GM21737 (cell line): ENCODE results near the gene WDR45.
A peak's percentile ranks its signal among the peaks of the same experiment; 100 is the strongest.

Experiments used
- ATAC-seq: cut with Tn5 transposase; IDR thresholded peaks from one replicate; pipeline ENCODE4 v1.9.1; 2021; ENCODE audit warnings: mild to moderate bottlenecking, moderate library complexity; ENCODE audit not compliant: unreplicated experiment

WDR45 gene

DNA sequence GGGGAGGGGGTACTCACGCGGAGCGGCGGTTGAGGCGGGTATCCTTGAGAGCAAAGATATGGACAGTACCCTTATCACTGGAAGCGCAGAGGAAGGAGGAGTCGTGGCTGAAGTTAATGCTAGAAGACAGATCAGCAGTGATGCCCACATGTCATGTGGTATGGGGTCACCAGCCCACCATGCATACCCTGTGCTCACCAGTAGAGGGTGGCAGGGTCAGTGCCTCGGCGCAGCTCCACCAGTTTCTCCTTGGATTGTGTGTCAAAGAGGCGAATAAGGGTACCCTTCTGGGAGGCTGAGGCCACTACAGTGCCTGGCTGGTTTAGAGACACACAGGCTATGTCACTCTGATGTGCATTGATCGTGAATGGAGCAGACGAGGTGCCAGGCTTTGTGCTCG, 4.3 kb downstream of the WDR45 start:
- ATAC-seq, result no peak

DNA sequence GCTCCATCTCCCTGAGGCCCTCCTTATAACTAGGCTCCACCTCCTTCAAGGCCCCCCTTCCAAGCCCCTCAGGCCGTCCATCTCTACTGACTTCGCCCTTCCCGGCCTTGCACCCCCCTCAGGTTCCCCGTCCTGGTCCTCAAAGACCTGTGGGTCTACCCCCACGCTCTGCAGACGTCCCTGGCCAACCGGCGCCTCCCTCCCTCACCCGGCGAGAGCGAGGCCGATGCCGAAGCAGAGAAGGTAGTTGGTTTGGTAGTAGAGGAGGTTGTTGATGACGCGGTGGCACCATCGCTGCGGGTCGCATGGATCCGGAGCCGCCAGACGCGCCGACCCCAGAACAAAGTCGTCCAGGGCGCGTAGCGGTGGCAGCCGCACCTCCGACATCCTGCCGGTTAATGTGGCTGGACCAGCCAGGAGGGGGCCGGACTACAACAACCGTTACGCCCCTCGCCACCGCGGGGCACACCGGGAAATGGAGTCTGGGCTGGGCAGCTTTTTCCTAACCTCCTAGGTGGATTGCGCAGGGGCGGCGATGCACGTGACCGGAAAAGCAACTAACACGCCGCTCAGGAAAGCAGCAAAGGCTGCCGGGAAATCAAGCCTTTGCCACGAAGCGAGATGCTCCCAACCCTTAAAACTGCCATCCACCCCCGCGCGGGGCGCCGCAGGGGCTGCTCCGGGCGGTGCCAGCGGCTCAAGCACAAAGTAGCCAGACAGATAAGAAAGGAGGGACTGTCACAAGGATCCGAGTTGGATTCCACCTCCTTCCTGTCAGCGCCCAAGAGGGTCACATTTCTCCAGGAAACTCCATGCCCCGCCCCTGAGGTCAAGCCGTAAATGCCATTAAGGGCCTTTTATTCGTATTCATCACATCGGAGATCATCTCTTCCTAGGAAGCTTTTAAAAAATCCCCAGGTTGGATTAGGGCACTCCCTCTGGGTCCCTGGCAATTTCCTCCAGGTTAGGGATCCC, 5.8 kb downstream of the WDR45 start, which contains the start of gene PRAF2:
TSS of gene PRAF2 (minus strand) at position 402 of the 975 bp plus-strand sequence. CDS start at position 387, 15 bp downstream.
- ATAC-seq, result peak; percentile 91

DNA sequence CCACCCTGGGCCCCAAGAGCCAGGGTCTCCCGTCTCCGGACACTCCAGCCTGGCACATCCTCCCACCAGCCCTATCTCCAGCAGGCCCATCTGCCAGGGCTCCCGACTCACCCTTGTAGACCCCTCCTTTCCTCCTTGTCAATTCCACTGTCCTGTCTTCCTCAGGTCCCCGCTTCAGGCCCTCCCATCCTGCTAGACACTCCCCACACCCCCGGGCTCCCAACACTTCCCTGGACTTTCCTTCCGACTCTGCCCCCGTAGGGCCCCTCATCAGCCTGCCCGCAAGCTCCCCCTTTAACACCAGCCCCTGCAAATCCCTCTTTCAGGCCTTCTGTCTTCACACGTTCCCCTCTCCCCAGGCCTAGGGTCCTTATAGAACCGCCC, 7.0 kb downstream of the WDR45 start:
- no peak for ATAC-seq

DNA sequence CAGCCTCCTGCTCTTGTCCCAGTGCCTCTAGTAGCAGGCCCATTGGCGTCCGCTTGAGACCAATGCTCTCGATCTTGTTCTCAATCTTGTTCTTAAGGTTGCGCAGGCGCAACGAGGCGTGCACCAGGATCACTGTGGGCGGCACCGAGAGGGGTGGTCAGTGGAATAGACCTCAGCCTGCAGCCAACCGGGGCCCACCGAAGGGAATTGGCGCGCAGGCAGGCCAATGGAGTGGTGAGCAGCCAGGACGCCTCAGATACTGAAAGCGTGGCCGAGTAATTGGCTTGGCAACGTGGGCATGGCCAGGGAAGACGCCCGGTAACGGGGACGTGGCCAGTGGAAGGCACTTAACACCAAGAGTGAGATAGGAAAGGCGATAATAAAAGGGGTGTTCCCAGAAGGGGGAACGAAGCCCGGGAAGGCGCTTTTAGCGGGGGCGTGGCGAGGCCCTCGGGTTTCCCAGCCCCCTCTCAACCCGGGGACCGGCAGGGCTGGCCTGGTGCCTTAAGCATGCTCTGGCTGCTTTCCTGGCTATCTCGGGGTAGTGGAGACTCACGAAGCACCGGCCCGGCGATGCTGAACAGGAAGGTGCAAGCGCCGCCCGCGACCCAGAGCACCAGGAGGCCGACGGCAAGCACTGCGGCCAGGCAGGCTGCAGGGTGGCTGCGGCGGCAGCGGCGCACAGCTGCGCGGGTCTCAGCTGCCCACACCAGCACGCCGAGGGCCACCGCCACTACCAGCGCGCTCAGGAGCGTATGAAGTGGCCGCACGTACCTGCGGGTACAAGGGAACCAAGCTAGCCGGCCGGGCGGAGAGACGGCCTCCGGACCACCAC, 7.6 kb downstream of the WDR45 start:
- ATAC-seq, result no peak

DNA sequence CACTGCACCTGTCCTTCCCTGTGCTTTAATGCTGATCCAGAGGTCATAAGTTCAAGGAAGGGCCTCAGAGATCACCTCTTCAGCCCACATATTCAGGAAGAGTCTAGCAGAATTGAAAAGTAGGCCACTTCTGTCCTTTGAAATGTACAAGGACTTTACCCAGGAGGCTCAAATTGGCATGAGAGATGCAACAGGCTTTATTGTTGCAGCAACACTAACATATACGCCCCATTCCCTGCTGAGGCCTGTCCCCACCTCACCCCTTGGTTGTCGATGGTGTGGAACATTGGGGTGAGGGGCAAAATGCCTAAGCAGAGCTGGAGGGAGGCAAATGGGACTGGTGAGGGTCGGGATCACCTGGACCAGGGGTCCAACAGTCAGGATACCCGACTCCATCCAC, 8.7 kb downstream of the WDR45 start:
- no peak for ATAC-seq

DNA sequence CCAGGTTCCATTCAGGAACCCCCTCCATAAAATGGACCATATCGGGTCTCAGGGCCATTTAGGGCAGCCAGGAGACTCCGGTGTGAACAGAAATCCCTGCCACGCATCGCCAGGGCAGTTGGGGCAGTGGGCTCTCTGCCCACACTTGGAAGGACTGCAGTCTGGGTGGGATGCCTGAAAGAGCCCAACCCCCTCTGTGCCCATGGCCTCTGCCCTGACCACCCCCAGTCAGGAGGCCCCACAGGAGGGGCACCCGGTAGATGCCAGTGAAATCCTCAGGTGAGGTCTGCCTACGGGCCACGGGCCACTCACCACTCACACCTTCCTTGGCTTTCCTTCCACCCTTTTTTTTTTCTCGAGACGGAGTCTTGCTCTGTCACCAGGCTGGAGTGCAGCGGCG, 10.6 kb downstream of the WDR45 start:
- ATAC-seq, result no peak

DNA sequence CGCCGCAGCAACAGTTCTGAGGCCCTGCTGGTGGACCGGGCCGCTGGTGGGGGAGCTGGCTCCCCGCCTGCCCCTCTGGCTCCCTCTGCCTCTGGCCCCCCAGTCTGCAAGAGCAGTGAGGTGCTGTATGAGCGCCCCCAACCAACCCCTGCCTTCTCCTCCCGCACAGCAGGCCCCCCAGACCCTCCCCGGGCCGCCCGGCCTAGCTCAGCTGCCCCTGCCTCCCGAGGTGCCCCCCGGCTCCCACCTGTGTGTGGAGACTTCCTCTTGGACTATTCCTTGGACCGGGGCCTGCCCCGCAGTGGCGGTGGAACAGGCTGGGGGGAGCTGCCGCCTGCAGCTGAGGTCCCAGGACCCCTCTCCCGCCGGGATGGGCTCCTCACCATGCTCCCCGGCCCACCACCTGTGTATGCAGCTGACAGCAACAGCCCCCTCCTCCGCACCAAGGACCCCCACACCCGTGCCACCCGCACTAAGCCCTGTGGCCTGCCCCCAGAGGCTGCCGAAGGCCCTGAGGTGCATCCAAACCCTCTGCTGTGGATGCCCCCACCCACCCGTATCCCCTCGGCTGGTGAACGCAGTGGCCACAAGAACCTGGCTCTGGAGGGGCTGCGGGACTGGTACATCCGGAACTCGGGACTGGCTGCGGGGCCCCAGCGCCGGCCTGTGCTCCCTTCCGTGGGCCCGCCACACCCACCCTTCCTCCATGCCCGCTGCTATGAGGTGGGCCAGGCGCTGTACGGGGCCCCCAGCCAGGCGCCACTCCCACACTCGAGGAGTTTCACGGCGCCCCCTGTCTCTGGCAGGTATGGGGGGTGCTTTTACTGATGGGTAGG, 12.2 kb downstream of the WDR45 start:
- no peak for ATAC-seq

DNA sequence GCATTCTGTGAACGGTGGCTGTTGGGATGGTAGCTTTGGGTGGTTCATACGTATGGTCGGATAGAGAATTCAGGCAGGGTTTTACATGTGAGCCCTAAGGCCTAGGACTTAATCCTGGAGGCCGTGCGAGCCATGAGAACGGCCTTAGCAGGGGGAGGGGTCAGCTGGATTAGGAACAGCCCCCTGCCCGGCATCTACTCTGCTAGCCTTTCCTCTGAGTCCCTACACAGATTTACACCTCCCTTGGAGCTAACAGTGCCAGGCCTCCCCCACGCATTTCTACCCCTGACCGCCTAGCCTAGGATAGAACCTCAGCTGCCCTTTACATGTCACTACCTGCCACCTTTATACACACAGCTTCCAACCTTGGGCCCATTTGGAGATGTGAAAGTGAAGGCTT, 13.0 kb downstream of the WDR45 start:
- ATAC-seq, result no peak

DNA sequence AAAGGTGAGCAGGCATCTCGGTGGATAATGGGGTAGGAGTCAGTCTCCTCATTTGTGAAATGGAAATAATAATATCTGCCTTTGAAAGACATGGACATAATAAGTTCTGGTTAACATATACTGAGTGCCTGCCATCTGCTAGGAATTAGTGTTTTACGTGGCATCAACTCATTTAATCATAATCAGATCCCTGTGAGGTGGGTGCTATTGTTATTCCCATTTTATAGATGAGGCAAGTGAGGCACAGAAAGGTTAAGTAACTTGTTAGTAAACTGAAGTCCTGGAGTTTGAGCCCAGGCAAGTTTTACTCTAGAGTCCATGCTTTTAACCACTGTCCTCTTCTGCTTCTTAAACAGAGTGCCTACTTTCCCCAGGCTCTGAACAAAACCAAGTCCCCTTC, 13.4 kb downstream of the WDR45 start:
- no peak for ATAC-seq

DNA sequence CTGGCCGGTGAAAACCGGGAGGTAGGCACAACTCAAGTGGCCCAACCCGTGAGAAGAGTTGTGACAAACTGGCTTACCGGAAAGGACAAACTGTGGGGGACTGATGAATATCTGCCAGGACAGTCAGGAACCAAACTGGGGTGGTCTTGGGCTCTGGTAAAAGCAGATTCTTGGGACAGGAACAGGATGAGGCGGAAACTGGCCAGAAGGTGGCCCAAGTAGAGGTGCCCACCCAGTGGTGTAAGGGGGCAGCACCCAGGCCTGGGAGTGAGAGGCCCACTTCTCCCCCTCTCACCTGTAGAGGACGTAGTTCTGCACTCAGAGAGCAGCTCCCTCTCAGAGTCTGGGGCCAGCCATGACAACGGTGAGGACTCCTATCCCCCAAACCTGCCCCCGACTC, 15.0 kb downstream of the WDR45 start:
- ATAC-seq, result no peak

DNA sequence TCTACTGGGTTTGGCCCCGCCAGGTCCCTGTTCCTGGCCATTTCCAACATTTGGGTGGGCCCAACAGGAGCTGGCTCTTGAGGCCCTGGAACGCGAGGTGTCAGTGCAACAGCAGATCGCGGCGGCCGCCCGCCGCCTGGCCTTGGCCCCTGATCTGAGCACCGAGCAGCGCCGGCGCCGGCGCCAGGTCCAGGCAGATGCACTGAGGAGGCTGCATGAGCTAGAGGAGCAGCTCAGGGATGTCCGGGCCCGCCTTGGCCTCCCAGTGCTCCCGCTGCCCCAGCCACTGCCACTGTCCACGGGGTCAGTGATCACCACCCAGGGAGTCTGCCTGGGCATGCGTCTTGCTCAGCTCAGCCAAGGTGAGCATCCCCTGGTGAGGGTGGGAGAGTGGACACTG, 15.4 kb downstream of the WDR45 start:
- ATAC-seq, result no peak

DNA sequence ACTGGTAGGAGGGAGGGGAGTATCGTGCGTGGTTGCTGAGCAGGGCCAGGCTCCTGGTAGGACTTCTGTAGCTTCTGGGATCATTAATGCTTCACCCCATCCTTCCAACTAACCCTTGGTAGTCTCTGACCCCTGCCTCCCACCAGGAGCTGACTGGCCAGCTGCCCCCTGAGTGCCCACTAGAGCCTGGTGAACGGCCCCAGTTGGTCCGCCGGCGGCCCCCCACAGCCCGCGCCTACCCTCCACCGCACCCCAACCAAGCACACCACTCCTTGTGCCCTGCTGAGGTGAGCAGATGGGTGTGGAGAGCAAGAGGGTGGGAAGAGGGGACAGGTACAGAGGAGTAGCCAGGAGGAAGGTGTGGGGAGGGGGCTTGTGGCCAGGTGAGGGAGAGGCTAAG, 16.0 kb downstream of the WDR45 start:
- no peak for ATAC-seq

DNA sequence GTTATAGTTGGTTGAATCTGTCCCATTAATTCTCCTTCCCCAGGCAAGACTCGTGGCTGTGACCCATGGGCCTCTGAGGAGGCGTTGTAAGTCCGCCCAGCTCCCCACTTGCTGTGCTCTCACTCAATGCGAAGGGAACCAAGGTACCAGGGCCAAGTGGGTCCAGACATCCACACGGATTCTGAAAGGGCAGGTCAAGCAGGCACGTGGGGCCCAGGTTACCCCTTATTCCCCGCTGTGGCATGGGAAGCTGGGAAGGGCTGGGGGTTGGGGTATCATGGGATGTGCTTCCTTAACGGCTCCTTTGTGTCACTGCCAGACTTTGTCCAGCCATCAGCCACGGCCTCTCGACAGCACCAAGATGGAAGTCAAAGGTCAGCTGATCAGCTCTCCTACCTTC, 17.8 kb downstream of the WDR45 start:
- no peak for ATAC-seq

DNA sequence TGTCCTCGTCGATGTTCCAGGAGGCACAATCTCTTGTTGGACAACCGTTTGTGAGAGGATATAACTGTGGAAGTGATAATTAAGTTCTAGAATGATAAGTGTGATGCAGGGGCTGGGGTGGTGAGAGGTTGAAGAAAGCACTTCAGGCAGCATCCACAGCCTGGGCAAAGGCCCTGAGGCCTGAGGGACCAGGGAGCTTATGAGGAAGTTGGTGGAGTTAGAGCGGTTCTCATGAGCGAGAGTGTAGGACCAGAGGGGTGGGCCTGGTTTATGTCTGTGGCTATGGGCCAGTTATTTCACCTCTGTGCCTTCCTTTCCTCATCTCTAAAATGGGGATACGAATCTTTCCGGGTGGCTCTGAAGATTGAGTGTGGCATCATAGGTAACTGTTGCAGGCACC, 18.2 kb downstream of the WDR45 start:
- no peak for ATAC-seq

DNA sequence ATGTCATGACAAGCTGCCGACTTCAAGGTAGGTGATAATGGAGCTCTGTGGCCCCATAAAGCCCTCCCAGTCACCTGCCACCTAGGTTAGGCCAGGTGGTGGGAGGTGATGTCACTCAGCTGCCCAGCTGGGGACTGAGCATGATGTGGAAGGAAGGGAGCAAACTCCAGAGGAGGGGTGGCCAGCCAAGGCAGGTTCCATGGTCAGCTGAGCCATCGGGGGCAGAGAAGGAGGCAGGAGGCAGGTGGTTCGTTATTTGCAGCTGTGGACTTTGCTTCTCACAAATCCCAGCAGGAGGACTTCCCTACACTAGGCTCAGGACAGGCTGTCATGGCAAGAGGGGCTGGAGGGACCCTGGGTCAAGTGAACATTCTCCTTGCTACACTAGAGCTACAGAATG, 18.8 kb downstream of the WDR45 start:
- ATAC-seq, result no peak

DNA sequence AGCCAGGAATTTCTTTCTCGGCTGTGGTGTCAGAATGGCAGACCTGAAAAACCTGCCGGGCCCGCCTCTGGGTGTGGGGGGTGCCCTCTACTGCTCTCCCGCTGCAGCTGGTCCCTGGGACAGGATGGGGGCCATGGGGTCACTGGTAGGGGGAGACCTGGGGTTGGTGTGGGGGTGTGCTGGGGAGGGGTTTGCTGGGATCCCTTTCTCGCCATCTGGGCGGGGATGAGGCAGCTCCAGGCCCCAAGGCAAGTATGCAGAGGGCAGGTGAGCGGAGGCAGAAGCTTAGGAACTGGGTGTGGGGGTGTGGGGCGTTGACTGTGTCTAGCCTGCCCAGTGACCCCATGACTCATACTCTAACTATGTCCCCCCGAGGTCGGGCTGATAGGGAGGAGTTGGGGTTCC, 20.0 kb downstream of the WDR45 start:
- no peak for ATAC-seq

DNA sequence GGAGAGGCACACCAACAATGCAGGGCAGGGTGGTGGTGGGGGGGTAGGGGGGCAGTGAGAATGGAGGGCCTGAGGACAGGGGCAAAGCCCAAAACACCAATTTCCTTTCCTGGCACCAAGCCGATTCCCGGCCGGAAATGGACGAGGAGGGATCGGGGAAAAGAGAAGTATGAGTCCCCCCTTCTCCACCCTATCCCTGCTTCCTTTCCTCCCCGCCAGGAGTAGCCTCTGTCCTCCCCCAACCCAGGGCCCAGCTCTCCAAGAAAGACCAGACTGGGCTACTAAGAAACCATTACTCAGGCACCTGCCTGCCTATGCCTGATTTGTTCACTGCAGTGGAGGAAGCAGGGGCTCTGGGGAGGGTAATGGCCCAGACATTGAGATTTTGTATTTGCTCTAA, 20.5 kb downstream of the WDR45 start:
- ATAC-seq, result no peak

DNA sequence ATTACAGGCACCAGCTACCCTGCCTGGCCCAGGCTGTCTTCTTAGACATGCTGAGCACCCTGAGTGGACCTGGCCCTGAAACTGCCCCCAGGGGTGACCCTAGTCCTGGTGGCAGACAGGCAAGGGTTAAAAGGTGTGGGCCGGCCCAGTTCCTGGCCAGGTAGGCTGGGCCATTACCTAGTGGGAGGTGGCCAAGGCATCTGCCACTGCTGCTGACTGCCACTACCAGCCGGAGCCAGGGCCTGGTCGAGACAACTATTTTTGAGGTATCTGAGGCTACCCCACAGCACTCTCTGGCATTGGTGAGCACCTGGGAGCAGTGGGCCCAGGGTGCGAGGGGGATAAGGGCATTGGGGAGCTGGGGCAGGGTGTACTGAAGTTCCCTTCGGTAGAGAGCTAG, 20.9 kb downstream of the WDR45 start, which contains the start of gene CCDC120:
TSS of gene CCDC120 (plus strand) at position 206 of the 400 bp plus-strand sequence. CDS start 3,043 bp downstream, outside the sequence.
- ATAC-seq, result no peak

DNA sequence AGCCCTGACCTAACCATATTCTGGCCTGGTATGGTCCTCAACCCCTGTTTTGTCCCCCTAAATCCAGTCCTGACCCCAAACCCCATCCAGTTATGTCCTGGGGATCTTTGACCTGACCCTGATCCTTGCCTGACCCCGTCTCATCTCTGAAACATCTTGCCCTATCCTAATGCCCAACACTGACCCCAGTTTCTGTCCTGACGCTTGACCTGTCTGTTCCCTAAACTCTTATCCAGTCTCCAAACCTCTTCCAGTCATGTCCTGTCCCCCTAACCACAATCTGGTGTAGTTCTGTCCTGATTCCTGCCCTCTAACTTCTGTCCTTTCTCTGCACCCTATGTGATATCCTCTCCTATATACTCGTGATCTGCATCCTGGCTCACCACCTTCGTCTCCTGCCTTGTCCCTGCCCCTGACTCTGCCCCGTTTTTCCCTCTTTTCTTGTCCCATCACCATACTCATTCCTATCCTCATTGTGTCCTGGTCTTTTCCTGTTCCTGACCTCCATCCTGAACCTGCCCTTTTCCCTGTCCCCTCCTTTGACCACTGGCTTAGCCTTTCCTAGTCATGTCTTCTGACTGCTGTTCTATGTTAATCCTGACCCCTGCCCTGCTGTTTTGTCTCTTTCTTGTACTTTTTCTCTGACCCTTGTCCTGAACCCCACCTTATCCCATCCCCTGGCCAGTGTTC, 25.5 kb downstream of the WDR45 start:
- no peak for ATAC-seq
